Loucy (cell line): ENCODE data around the gene SRC.

ENCODE experiments used
- H2AFZ ChIP-seq: fragments of 200-600 bp; sonication (generic); 2 replicates; pipeline ENCODE4 v1.6.0; 2016; ENCODE audit warnings: antibody characterized with exemption, mild to moderate bottlenecking, low read length, moderate library complexity
- H3F3A ChIP-seq: fragments of 200-600 bp; 2 replicates; pipeline ENCODE4 v1.6.0; 2016; ENCODE audit warnings: antibody characterized with exemption, low read depth, mild to moderate bottlenecking
- H3K27me3 ChIP-seq: fragments of 200-600 bp; sonication (generic); 2 replicates; pipeline ENCODE4 v1.6.1; 2014; ENCODE audit warnings: low read length, mild to moderate bottlenecking; ENCODE audit not compliant: insufficient read depth, poor library complexity, severe bottlenecking
- H3K36me3 ChIP-seq: fragments of 200-600 bp; sonication (generic); 2 replicates; pipeline ENCODE4 v1.6.1; 2016; ENCODE audit warnings: low read length; ENCODE audit not compliant: insufficient read depth
- H3K4me1 ChIP-seq: fragments of 200-600 bp; sonication (generic); 2 replicates; pipeline ENCODE4 v1.5.1; 2014; ENCODE audit warnings: low read length, mild to moderate bottlenecking; ENCODE audit not compliant: insufficient read depth, poor library complexity, severe bottlenecking
- H3K4me2 ChIP-seq: fragments of 200-600 bp; sonication (generic); 2 replicates; pipeline ENCODE4 v1.6.0; 2014; ENCODE audit warnings: antibody characterized with exemption, low read length, low read depth, mild to moderate bottlenecking; ENCODE audit not compliant: poor library complexity, severe bottlenecking
- H3K4me3 ChIP-seq: fragments of 200-600 bp; sonication (generic); 2 replicates; pipeline ENCODE4 v1.5.1; 2014; ENCODE audit warnings: low read length, mild to moderate bottlenecking, mixed read lengths; ENCODE audit not compliant: poor library complexity, severe bottlenecking
- H3K79me2 ChIP-seq: fragments of 200-600 bp; sonication (generic); 2 replicates; pipeline ENCODE4 v1.6.1; 2014; ENCODE audit warnings: low read length; ENCODE audit not compliant: insufficient read depth
- H3K9ac ChIP-seq: fragments of 200-600 bp; sonication (generic); 2 replicates; pipeline ENCODE4 v1.6.0; 2014; ENCODE audit warnings: mild to moderate bottlenecking, low read depth, low read length, moderate library complexity; ENCODE audit not compliant: poor library complexity, severe bottlenecking
- H3K9me2 ChIP-seq: fragments of 200-600 bp; sonication (generic); replicated peaks from 2 replicates; pipeline ENCODE4 v1.6.1; 2016; ENCODE audit warnings: low read depth, low read length, mixed read lengths
- H3K9me3 ChIP-seq: fragments of 200-600 bp; sonication (generic); 2 replicates; pipeline ENCODE4 v1.6.1; 2014; ENCODE audit warnings: mild to moderate bottlenecking, antibody characterized with exemption, low read length, low read depth; ENCODE audit not compliant: insufficient read depth
- H4K20me1 ChIP-seq: fragments of 200-600 bp; sonication (generic); 2 replicates; pipeline ENCODE4 v1.6.0; 2014; ENCODE audit warnings: antibody characterized with exemption, low read length, mild to moderate bottlenecking; ENCODE audit not compliant: insufficient read depth, poor library complexity, severe bottlenecking
- EZH2phosphoT487 ChIP-seq: fragments of 200-600 bp; IDR thresholded peaks from 2 replicates; pipeline ENCODE4 v1.6.1; 2018; ENCODE audit warnings: antibody characterized with exemption, mild to moderate bottlenecking, moderate library complexity, borderline replicate concordance
- TF ChIP-seq, protein P1 (sequence below): fragments of 200-600 bp; sonication (generic); conservative IDR thresholded peaks from 2 replicates; pipeline ENCODE4 v1.5.1; 2014; ENCODE audit warnings: mild to moderate bottlenecking, antibody characterized with exemption, low read length

SRC gene

DNA sequence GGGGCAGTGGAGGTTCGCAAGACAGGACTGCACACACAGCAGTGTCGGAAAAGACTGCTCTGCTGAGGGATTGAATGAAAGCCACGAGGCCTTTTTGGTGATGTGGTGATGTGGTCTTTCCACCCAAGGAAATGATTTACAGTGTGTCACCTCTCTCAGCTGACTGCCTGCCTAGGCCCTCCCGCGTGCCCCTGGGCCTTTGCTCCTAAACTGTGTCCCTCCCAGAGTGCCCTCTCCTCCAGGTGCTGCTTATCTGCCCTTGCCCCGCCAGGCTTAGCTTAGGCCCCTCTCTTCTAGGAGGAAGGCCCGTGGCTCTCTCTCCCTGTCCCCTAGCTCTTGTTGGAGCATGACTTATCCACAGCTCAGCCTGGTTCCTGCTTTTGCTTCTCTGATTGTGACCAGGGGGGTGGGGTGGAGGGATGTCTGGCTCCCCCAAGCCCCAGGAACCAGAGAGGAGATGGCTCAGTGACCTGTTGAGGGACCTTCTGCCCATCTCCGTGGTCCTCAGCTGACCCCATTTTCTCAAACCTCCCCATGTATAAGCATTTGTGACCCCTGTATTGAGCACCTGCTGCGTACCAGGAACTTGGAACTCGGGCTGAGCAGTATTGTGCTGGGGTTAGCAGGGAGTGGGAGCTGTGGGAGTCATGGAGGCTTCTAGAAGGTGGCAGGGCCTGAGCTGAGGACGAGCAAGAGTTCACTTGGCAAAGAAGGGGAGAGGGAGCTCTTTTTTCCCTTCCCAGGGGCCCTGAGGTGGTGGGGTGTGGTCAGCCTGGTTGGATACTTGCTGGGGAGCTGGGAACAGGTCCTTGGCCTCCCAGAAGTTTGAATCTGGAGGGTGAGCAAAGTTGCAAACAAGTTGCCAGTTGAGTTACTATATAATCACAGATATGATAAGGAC is 2.2 kb downstream of the SRC start:
- Histone ChIP-seq H3K9me3 (no peaks in the 10 kb centered on the region), H3K36me3 (no peaks in the 10 kb centered on the region), H3K9ac (no peak overlapping the region), H2AFZ (no peak overlapping the region), H3K4me1 (peaks cover 7% of the 10 kb centered on the region), H3K27me3 (no peaks in the 10 kb centered on the region), H3K79me2 (no peaks in the 10 kb centered on the region), H4K20me1 (no peaks in the 10 kb centered on the region), H3K9me2 (no peaks in the 10 kb centered on the region), H3K4me2 (no peak overlapping the region), H3F3A (no peaks in the 10 kb centered on the region), H3K4me3 (no peak overlapping the region)
- no peak for TF ChIP-seq EZH2phosphoT487
- TF ChIP-seq, protein P1, sequence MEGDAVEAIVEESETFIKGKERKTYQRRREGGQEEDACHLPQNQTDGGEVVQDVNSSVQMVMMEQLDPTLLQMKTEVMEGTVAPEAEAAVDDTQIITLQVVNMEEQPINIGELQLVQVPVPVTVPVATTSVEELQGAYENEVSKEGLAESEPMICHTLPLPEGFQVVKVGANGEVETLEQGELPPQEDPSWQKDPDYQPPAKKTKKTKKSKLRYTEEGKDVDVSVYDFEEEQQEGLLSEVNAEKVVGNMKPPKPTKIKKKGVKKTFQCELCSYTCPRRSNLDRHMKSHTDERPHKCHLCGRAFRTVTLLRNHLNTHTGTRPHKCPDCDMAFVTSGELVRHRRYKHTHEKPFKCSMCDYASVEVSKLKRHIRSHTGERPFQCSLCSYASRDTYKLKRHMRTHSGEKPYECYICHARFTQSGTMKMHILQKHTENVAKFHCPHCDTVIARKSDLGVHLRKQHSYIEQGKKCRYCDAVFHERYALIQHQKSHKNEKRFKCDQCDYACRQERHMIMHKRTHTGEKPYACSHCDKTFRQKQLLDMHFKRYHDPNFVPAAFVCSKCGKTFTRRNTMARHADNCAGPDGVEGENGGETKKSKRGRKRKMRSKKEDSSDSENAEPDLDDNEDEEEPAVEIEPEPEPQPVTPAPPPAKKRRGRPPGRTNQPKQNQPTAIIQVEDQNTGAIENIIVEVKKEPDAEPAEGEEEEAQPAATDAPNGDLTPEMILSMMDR: no peak

- Histone ChIP-seq H3K9ac (no peak overlapping the region), H3K4me2 (no peak overlapping the region), H2AFZ (no peak overlapping the region), H3K27me3 (no peaks in the 10 kb centered on the region), H3K79me2 (no peaks in the 10 kb centered on the region), H3K9me2 (no peaks in the 10 kb centered on the region), H3F3A (no peaks in the 10 kb centered on the region), H4K20me1 (no peaks in the 10 kb centered on the region), H3K4me3 (no peak overlapping the region), H3K4me1 (no peaks in the 10 kb centered on the region), H3K36me3 (no peaks in the 10 kb centered on the region), H3K9me3 (no peaks in the 10 kb centered on the region)
- TF ChIP-seq, protein P1: no peak
- no peak for TF ChIP-seq EZH2phosphoT487
Observed at GRCh38 chr20:37348792-37349516, 3.0 kb downstream of the SRC start.

- H4K20me1 ChIP-seq: no peaks in the 10 kb centered on the region
- H3K9me2 ChIP-seq: no peaks in the 10 kb centered on the region
- no peaks in the 10 kb centered on the region for H3K9me3 ChIP-seq
- no peak overlapping the region for H3K4me3 ChIP-seq
- no peaks in the 10 kb centered on the region for H3K79me2 ChIP-seq
- no peak overlapping the region for H2AFZ ChIP-seq
- H3F3A ChIP-seq: no peaks in the 10 kb centered on the region
- no peak overlapping the region for H3K9ac ChIP-seq
- no peaks in the 10 kb centered on the region for H3K36me3 ChIP-seq
- H3K4me1 ChIP-seq: no peaks in the 10 kb centered on the region
- no peaks in the 10 kb centered on the region for H3K27me3 ChIP-seq
- TF ChIP-seq, protein P1: no peak
- no peak for TF ChIP-seq EZH2phosphoT487
- H3K4me2 ChIP-seq: no peak overlapping the region
Observed at GRCh38 chr20:37349517-37350491, 3.9 kb downstream of the SRC start.
